Endothelial cell of umbilical vein (primary cell): Measurements from ENCODE around the gene DDX4. TPM values are rescaled to one million over a fixed set of nuclear protein-coding genes. Genes with fewer than 3 reads are reported as not detected.

Experiments used
- BruUV-seq: library from RNA; stranded (reverse); fragments of 400-500 nt; replicated peaks from 2 replicates; lab custom pipeline; 2021; lab: Mats Ljungman, UMichigan
- CTCF ChIA-PET: fragments of 300-600, 350-600 bp; sonication (Branson Sonifier 250); formaldehyde crosslinking; loops from one replicate; lab custom pipeline; 2021; ENCODE audit warnings: antibody characterized with exemption, inconsistent platforms; lab: Charles Lee
- POLR2A ChIA-PET: fragments of 300-600, 350-600 bp; sonication (Branson Sonifier 250); formaldehyde crosslinking; loops from one replicate; lab custom pipeline; 2021; ENCODE audit warnings: antibody characterized with exemption, inconsistent platforms; lab: Charles Lee
- DNase-seq: peaks from one replicate; pipeline ENCODE4 v3.0.0-alpha.2; 2011; ENCODE audit warnings: low read depth, low spot score
- FAIRE-seq: peaks from 2 replicates; lab custom pipeline; 2011; peaks lifted over from hg19 to GRCh38; lab: Jason Lieb, UNC
- H2AFZ ChIP-seq: 2 replicates; pipeline ENCODE4 v1.6.0; 2012; ENCODE audit warnings: low read depth, low read length, control low read depth, inconsistent platforms
- H3K27ac ChIP-seq: 2 replicates; pipeline ENCODE4 v1.5.1; 2011; ENCODE audit warnings: low read depth, mild to moderate bottlenecking, control low read depth, low read length, moderate library complexity; ENCODE audit not compliant: insufficient read depth
- H3K27me3 ChIP-seq, 2 experiments: 2 replicates each; pipeline versions ENCODE4 v1.6.0 to v1.6.1; 2011; ENCODE audit warnings: low read length in 2 of 2, mixed read lengths in 1 of 2; ENCODE audit not compliant: control insufficient read depth in 2 of 2, insufficient read depth in 2 of 2
- H3K36me3 ChIP-seq, 2 experiments: 2 replicates in 1 of 2; 3 replicates in 1 of 2; pipeline ENCODE4 v1.5.1; 2011; ENCODE audit warnings: low read length in 2 of 2, mild to moderate bottlenecking in 1 of 2, moderate library complexity in 1 of 2; ENCODE audit not compliant: control insufficient read depth in 2 of 2, insufficient read depth in 2 of 2; ENCODE audit errors: extremely low read depth in 1 of 2
- H3K4me1 ChIP-seq: 3 replicates; pipeline ENCODE4 v1.5.1; 2011; ENCODE audit warnings: mild to moderate bottlenecking, low read length; ENCODE audit not compliant: control insufficient read depth, insufficient read depth; ENCODE audit errors: extremely low read depth
- H3K4me2 ChIP-seq: 2 replicates; pipeline ENCODE4 v1.6.1; 2011; ENCODE audit warnings: low read length, control low read depth, mixed read lengths; ENCODE audit not compliant: insufficient read depth
- H3K4me3 ChIP-seq, 3 experiments: fragments of 200-600 bp in 1 of 3; sonication (generic), shearing (Covaris generic) in 1 of 3; replicated peaks in 1 of 3; 2 replicates each; pipeline ENCODE4 v1.5.1; 2011 to 2016; ENCODE audit warnings: control low read depth in 3 of 3, low read length in 3 of 3, mild to moderate bottlenecking in 2 of 3, inconsistent platforms in 1 of 3, low read depth in 1 of 3, moderate library complexity in 1 of 3; ENCODE audit not compliant: insufficient read depth in 1 of 3
- H3K79me2 ChIP-seq: 2 replicates; pipeline ENCODE4 v1.6.0; 2012; ENCODE audit warnings: low read length, inconsistent platforms; ENCODE audit not compliant: control insufficient read depth, insufficient read depth
- H3K9ac ChIP-seq: replicated peaks from 2 replicates; pipeline ENCODE3; 2011; ENCODE audit warnings: low read length, control low read depth; ENCODE audit not compliant: insufficient read depth; ENCODE audit errors: extremely low read depth
- H3K9me1 ChIP-seq: replicated peaks from 3 replicates; pipeline ENCODE4 v1.6.0; 2011; ENCODE audit warnings: mild to moderate bottlenecking, low read length; ENCODE audit not compliant: control insufficient read depth, insufficient read depth; ENCODE audit errors: extremely low read depth
- H3K9me3 ChIP-seq: replicated peaks from 2 replicates; pipeline ENCODE4 v1.5.1; 2012; ENCODE audit warnings: low read length, inconsistent platforms; ENCODE audit not compliant: control insufficient read depth, insufficient read depth
- H4K20me1 ChIP-seq: replicated peaks from 2 replicates; pipeline ENCODE3; 2011; ENCODE audit warnings: mild to moderate bottlenecking, low read length; ENCODE audit not compliant: control insufficient read depth, insufficient read depth; ENCODE audit errors: extremely low read depth
- EZH2 ChIP-seq: IDR thresholded peaks from 2 replicates; pipeline ENCODE4 v1.6.1; 2012; ENCODE audit warnings: borderline replicate concordance, low read depth, mild to moderate bottlenecking, moderate library complexity, low read length, inconsistent platforms; ENCODE audit not compliant: severe bottlenecking
- FOS ChIP-seq: IDR thresholded peaks from 2 replicates; pipeline ENCODE4 v1.6.1; 2011; ENCODE audit warnings: mild to moderate bottlenecking, low read length, moderate library complexity, borderline replicate concordance; ENCODE audit not compliant: insufficient read depth
- GATA2 ChIP-seq: IDR thresholded peaks from 2 replicates; pipeline ENCODE4 v1.7.0; 2011; ENCODE audit warnings: low read depth, mild to moderate bottlenecking, moderate library complexity, mixed read lengths, low read length; ENCODE audit not compliant: insufficient read length, insufficient read depth
- JUN ChIP-seq: IDR thresholded peaks from 2 replicates; pipeline ENCODE4 v1.6.1; 2011; ENCODE audit warnings: borderline replicate concordance, low read depth; ENCODE audit not compliant: insufficient read length, insufficient read depth
- MAX ChIP-seq: IDR thresholded peaks from 2 replicates; pipeline ENCODE4 v1.6.1; 2011; ENCODE audit not compliant: insufficient read depth, insufficient read length
- MYC ChIP-seq: IDR thresholded peaks from one replicate; pipeline ENCODE4 v1.6.1; 2011; ENCODE audit warnings: mild to moderate bottlenecking, low read depth, low read length
- POLR2A ChIP-seq: IDR thresholded peaks from 2 replicates; pipeline ENCODE4 v1.6.1; 2012; ENCODE audit warnings: low read depth, mild to moderate bottlenecking, control low read depth, low read length
- POLR2AphosphoS5 ChIP-seq: IDR thresholded peaks from 2 replicates; pipeline ENCODE4 v1.6.1; 2012; ENCODE audit warnings: low read depth, mild to moderate bottlenecking, control low read depth, low read length, moderate library complexity; ENCODE audit not compliant: insufficient read depth
- dilution Hi-C: fragments of 300-500 bp; cut with MboI; formaldehyde crosslinking; loops from one replicate; pipeline ENCODE4 v1.15.0; 2019; ENCODE audit warnings: low sequenced_read_pairs; ENCODE audit not compliant: extremely low pct_ligation_motif_present
- intact Hi-C: fragments of 100-400 bp; cut with micrococcal nuclease; formaldehyde crosslinking; loops from one replicate; pipeline ENCODE4 v1.10.0; 2022
- polyA plus RNA-seq, 4 experiments: library from polyadenylated mRNA; depleted of rRNA in 3 of 4; stranded (reverse) in 3 of 4; unstranded in 1 of 4; fragments of >200 nt; gene quantifications; 2 replicates each; pipeline versions ENCODE4 v1.2.1 to v1.2.3, GENCODE V29; 2011 to 2012; ENCODE audit warnings: missing spikeins in 1 of 4
- total RNA-seq: library from RNA; stranded (reverse); gene quantifications from 2 replicates; pipeline ENCODE4 v1.2.3, GENCODE V29; 2021
- TF ChIP-seq, protein P1 (sequence below), 2 donors: IDR thresholded peaks; 1 replicate in 1 of 2; 2 replicates in 1 of 2; pipeline ENCODE4 v1.5.1; 2011; ENCODE audit warnings: low read length in 2 of 2, mild to moderate bottlenecking in 2 of 2, moderate library complexity in 2 of 2, control low read depth in 1 of 2, inconsistent platforms in 1 of 2, low read depth in 1 of 2; ENCODE audit not compliant: insufficient read depth in 1 of 2; ENCODE audit errors: extremely low read depth in 1 of 2

The DDX4 gene
- total and polyA plus RNA-seq, 2 donors (not counting 3 experiments of a cell fraction or from before 2014, with no cell fraction given) = not detected

GRCh38 chr5:55829956-55830355 is 92.1 kb downstream of the DDX4 start:
- dilution Hi-C loops = no loop called here
- intact Hi-C loops = no loop called here
- Histone ChIP-seq H3K4me3 (no peak overlapping the region), H3K9ac (no peak overlapping the region), H4K20me1 (no peaks in the 10 kb centered on the region), H2AFZ (no peak overlapping the region), H3K9me1 (no peaks in the 10 kb centered on the region), H3K27me3 (no peaks in the 10 kb centered on the region), H3K36me3 (no peaks in the 10 kb centered on the region), H3K27ac (no peak overlapping the region), H3K4me1 (no peaks in the 10 kb centered on the region), H3K4me2 (no peak overlapping the region), H3K79me2 (no peaks in the 10 kb centered on the region), H3K9me3 (no peaks in the 10 kb centered on the region)
- CTCF ChIA-PET = interaction anchor here (1.2 kb wide), 1 partner anchor 14 kb away, joined by 3 read pairs; no protein-coding TSS in a partner anchor
- BruUV-seq = no TSS peak
- DNase-seq (no peak), FAIRE-seq (no peak)
- no peak for TF ChIP-seq POLR2AphosphoS5
- no peak for TF ChIP-seq MAX
- peak; percentile 18 for TF ChIP-seq JUN
- no peak for TF ChIP-seq FOS
- POLR2A ChIA-PET = no interaction called here

GRCh38 chr5:55832446-55832845 is 94.6 kb downstream of the DDX4 start:
- FAIRE-seq = no peak
- dilution Hi-C loops (no loop called here), intact Hi-C loops (no loop called here)
- no peak overlapping the region for H2AFZ ChIP-seq
- H3K4me1 ChIP-seq = no peaks in the 10 kb centered on the region
- no peaks in the 10 kb centered on the region for H4K20me1 ChIP-seq
- ChIA-PET POLR2A (no interaction called here), CTCF (no interaction called here)
- H3K36me3 ChIP-seq = no peaks in the 10 kb centered on the region
- no peak for DNase-seq
- H3K9me3 ChIP-seq = no peaks in the 10 kb centered on the region
- no TSS peak for BruUV-seq
- H3K4me3 ChIP-seq = no peak overlapping the region
- no peaks in the 10 kb centered on the region for H3K27me3 ChIP-seq
- no peaks in the 10 kb centered on the region for H3K79me2 ChIP-seq
- no peak overlapping the region for H3K27ac ChIP-seq
- no peak for TF ChIP-seq GATA2
- TF ChIP-seq POLR2AphosphoS5 = no peak
- no peak for TF ChIP-seq JUN
- TF ChIP-seq POLR2A = no peak
- no peak for TF ChIP-seq MYC
- no peak for TF ChIP-seq MAX
- no peak for TF ChIP-seq FOS
- TF ChIP-seq EZH2 = no peak
- TF ChIP-seq, protein P1, sequence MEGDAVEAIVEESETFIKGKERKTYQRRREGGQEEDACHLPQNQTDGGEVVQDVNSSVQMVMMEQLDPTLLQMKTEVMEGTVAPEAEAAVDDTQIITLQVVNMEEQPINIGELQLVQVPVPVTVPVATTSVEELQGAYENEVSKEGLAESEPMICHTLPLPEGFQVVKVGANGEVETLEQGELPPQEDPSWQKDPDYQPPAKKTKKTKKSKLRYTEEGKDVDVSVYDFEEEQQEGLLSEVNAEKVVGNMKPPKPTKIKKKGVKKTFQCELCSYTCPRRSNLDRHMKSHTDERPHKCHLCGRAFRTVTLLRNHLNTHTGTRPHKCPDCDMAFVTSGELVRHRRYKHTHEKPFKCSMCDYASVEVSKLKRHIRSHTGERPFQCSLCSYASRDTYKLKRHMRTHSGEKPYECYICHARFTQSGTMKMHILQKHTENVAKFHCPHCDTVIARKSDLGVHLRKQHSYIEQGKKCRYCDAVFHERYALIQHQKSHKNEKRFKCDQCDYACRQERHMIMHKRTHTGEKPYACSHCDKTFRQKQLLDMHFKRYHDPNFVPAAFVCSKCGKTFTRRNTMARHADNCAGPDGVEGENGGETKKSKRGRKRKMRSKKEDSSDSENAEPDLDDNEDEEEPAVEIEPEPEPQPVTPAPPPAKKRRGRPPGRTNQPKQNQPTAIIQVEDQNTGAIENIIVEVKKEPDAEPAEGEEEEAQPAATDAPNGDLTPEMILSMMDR (IDR thresholded peaks at IDR 0.05; ENCODE audit: extremely low read depth in 1 of 2, insufficient read depth in 1 of 2, low read depth in 1 of 2, low read length in 2 of 2) = no peak
- no peak overlapping the region for H3K9ac ChIP-seq
- H3K9me1 ChIP-seq = no peaks in the 10 kb centered on the region
- H3K4me2 ChIP-seq = no peak overlapping the region
